GM12872 (cell line): ENCODE data around the gene MBD3L2.
A peak's percentile ranks its signal among the peaks of the same experiment; 100 is the strongest.
"Not testable (repeated sequence)": the region's sequence is repeated elsewhere in the genome, so short reads cannot be mapped to it uniquely, and the experiment has no call there.

Experiments
- TF ChIP-seq, protein P1 (sequence below): IDR thresholded peaks from 3 replicates; pipeline ENCODE4 v1.5.1; 2011; ENCODE audit warnings: low read depth, mild to moderate bottlenecking, low read length, moderate library complexity; ENCODE audit not compliant: insufficient read depth

Gene MBD3L2

DNA sequence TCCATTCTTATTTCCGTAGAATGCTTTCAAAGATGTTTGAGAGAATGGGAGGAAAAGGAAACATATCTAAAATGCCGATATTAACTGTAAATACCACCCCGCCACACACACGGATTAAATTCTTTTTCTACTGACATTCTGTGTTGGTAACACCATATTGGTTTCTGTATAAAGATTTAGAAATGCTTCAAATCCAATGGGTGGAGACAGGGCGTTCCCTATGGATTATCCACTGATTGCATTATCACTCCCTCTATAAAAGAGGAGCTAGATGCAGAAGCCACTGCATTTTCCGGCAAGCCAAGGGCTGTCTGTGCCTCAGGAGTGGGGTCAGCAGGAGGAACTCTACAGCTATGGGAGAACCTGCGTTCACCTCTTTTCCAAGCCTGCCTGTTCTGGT lies at the start of gene MBD3L2:
Gene MBD3L2 (plus strand): TSS at position 301 of the 400 bp plus-strand sequence. CDS start 53 bp downstream, at position 354.
- TF ChIP-seq, protein P1, sequence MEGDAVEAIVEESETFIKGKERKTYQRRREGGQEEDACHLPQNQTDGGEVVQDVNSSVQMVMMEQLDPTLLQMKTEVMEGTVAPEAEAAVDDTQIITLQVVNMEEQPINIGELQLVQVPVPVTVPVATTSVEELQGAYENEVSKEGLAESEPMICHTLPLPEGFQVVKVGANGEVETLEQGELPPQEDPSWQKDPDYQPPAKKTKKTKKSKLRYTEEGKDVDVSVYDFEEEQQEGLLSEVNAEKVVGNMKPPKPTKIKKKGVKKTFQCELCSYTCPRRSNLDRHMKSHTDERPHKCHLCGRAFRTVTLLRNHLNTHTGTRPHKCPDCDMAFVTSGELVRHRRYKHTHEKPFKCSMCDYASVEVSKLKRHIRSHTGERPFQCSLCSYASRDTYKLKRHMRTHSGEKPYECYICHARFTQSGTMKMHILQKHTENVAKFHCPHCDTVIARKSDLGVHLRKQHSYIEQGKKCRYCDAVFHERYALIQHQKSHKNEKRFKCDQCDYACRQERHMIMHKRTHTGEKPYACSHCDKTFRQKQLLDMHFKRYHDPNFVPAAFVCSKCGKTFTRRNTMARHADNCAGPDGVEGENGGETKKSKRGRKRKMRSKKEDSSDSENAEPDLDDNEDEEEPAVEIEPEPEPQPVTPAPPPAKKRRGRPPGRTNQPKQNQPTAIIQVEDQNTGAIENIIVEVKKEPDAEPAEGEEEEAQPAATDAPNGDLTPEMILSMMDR, result not testable (repeated sequence)

DNA sequence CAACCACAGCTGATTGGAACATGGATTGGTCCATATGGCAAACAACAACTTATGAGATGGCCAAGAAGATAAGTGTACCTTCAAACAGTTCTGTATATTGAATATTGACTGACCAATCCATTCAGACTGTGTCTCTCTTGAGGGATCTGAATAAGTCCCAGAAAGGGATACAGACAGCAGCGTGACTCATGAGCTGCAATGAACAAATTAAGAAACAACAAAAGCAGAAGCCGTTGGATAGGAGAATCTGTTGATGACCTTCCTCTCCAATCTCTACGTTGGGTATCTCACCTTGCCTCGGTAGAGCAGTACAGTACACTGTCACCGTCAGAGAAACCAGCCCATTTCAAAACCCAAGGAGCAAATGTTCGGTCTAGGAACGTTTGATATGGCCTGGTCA lies 49.2 kb upstream of the MBD3L2 start:
- TF ChIP-seq, protein P1, result no peak

DNA sequence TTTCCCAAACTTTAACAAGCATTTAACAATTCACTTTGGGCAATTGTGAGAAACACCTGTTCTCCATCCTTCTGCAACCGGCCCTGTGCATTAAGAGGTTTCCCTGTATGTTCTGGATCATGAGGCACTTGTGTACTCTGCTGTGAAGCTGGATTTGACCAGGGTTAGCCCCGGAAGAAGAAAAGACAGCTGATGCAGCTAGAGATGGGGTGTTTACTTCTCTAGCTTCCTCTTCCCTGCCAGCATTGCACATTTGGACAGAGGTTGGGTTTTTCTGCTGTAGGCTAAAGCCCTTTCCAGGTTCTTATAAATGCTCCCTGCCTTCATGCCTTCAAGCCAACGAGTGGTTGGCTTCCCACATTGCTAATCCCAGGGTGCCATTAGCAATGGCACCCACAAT lies 48.8 kb upstream of the MBD3L2 start:
- TF ChIP-seq, protein P1, result no peak

DNA sequence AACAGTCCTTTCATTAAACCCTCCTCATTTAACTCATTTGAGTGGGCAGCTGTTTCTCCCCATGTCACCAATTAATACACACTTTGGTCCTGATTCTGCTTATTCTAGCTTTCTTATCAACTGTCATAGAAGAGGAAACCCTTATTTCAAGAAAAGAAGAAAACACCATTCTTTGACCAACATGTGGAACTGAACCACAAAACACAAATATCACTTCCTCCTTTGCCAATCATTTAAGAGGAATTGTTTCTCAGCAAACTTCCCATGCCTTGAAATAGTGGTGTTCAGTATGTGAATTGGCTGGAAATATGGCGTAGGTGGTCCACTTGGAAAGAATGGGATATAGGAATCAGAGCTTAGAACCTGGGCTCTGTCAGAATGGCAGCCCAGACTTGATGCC lies 48.3 kb upstream of the MBD3L2 start:
- TF ChIP-seq, protein P1, result no peak

DNA sequence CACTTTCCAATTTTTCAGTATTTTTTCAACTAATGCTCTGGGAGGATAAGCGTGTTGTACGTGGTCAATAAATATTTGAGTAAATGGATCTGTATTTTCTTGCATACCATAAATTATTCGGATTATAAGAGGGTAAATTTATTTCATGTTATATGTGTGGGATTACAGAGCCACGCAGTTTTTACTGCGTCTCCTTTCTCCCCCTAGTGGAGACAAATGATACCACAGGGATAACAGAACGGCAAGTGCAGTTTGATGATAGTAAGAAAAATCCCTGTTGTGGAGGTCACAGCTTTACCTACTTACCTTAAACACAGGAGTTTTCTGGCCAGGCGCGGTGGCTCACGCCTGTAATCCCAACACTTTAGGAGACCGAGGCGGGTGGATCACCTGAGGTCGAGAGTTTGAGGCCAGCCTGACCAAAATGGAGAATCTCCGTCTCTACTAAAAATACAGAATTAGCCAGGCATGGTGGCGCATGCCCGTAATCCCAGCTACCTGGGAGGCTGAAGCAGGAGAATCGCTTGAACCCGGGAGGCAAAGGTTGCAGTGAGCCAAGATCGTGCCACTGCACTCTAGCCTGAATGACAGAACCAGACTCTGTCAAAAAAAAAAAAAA lies 44.7 kb upstream of the MBD3L2 start:
- TF ChIP-seq, protein P1, result peak; percentile 60; the same call in 2 of the 3 replicates

DNA sequence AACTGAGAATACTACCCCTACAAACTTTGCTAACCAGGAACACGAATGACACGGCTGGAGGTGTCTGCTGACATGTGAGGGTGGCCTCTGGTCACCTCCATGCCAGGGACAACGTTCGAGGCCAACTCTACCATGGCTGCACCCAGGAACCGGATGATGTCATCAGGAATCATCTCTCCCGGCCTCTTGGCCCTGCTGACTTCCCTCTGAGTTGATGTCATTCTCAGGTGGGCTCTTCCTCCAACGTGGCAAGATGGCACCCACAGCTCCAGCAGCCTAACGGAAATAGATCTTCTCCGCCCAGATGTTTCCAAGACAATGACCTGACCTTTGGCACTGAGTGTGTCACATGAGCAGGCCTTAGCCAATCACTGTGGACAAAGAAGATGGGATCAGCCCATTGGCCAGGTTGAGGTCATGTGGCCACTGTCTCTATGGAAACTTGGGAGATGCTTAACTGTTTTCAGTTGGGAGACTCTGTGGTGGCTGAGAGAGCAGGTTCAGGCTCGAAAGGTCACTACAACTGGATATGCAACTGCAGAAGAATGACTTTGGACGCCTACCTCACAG lies 42.9 kb upstream of the MBD3L2 start:
- TF ChIP-seq, protein P1, result no peak

DNA sequence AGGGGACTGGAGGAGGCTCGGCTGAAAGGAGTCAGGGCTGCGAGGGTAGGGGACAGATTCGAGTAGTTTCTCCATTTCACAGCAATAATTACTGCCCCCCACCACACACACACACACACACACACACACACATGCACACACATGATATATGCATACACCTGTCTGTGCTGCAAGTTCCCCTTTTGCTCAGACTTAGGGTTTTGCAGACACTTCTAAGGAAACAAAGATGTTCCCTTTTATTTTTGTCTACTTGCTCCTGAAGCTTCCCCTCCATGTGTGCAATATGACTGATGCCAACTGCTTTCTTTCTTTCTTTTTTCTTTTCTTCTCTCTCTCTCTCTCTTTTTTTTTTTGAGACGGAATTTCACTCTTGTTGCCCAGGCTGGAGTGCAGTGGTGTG lies 41.3 kb upstream of the MBD3L2 start:
- TF ChIP-seq, protein P1, result no peak
